OCI-LY1 (cell line): ENCODE measurements around the gene PRDM8.

Experiments used
- CTCF ChIP-seq: fragments of 200-600 bp; sonication (generic), shearing (Covaris generic); IDR thresholded peaks from 2 replicates; pipeline ENCODE4 v1.5.1; 2017; ENCODE audit warnings: mild to moderate bottlenecking, antibody characterized with exemption, low read length, moderate library complexity, mixed read lengths
- EZH2 ChIP-seq: fragments of 200-600 bp; sonication (generic), shearing (Covaris generic); IDR thresholded peaks from 2 replicates; pipeline ENCODE4 v1.8.0; 2017; ENCODE audit warnings: borderline replicate concordance, mixed run types, mild to moderate bottlenecking, antibody characterized with exemption, low read length, moderate library complexity, mixed read lengths

- no peak for TF ChIP-seq CTCF
- TF ChIP-seq EZH2 = no peak
These were observed 42.3 kb downstream of the PRDM8 start for GRCh38 chr4:80239480-80240150.
